Measurements from ENCODE around the gene FCN2.

- no peak for TF ChIP-seq CTCF (IDR thresholded peaks at IDR 0.05)
- TF ChIP-seq POLR2A (IDR thresholded peaks at IDR 0.05): no peak
Measured at GRCh38 chr9:134899818-134900217, 19.2 kb downstream of the FCN2 start.
